ENCODE measurements around the gene CCDC92B.

GRCh38 chr17:2735896-2736295 is 13.6 kb downstream of the CCDC92B start:
- no peak for TF ChIP-seq CTCF (conservative IDR thresholded peaks at IDR 0.05)
- TF ChIP-seq EZH2 (IDR thresholded peaks at IDR 0.05; ENCODE audit: low read depth), result no peak
